Vagina (tissue), 2 donors: ENCODE measurements around the gene TAAR2.
A peak's percentile ranks its signal among the peaks of the same experiment; 100 is the strongest.

Experiments used
- CTCF ChIP-seq, 3 experiments: fragments of 450-650 bp in 2 of 3; fragments of 200-600 bp in 1 of 3; sonication (generic) in 1 of 3; IDR thresholded peaks; one replicate each; pipeline ENCODE4 v1.5.1; 2017 to 2019; ENCODE audit warnings: antibody characterized with exemption in 3 of 3, mild to moderate bottlenecking in 2 of 3, moderate library complexity in 2 of 3
- POLR2A ChIP-seq, 2 donors: fragments of 450-650 bp; IDR thresholded peaks; one replicate each; pipeline ENCODE4 v1.6.1; 2017; ENCODE audit warnings: antibody characterized with exemption in 2 of 2, mild to moderate bottlenecking in 2 of 2, moderate library complexity in 2 of 2

DNA sequence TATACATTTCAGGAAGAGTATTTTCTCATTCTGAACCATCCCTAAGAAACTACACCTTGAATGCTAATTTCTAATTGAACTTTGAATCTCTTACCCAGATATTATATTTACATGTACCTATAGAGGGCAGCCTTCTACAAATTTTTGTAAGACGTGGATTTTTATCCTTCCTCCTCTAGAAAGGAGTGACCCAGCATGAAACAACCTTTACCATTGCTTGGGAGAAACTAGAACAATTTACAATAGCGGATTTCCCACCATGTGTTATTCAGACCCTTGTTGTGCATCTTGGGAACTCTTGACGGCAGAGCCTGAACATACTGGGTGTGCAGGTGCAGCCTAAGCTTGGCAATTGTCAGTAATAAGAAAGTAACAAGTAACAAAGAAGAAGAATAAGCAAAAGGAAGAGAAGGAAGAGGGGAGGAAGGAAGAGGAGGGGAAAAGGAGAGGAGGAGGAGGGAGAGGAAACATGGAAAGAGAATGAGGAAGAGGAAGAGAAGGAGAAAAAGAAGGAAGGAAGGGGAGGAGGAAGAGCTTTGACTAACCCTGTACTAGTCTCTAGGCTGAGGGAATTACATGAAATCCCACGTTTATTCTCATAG, 45.7 kb upstream of the TAAR2 start:
- peak in 1 of 3 experiments; percentile 34 for TF ChIP-seq CTCF (IDR thresholded peaks at IDR 0.05)
- no peak for TF ChIP-seq POLR2A (IDR thresholded peaks at IDR 0.05)
